ENCODE data around the gene RASEF. TPM values are rescaled to one million over a fixed set of nuclear protein-coding genes. Genes with fewer than 3 reads are reported as not detected.

The RASEF gene
- total RNA-seq, 1 donor from 2014 or later: 0.28 TPM

DNA sequence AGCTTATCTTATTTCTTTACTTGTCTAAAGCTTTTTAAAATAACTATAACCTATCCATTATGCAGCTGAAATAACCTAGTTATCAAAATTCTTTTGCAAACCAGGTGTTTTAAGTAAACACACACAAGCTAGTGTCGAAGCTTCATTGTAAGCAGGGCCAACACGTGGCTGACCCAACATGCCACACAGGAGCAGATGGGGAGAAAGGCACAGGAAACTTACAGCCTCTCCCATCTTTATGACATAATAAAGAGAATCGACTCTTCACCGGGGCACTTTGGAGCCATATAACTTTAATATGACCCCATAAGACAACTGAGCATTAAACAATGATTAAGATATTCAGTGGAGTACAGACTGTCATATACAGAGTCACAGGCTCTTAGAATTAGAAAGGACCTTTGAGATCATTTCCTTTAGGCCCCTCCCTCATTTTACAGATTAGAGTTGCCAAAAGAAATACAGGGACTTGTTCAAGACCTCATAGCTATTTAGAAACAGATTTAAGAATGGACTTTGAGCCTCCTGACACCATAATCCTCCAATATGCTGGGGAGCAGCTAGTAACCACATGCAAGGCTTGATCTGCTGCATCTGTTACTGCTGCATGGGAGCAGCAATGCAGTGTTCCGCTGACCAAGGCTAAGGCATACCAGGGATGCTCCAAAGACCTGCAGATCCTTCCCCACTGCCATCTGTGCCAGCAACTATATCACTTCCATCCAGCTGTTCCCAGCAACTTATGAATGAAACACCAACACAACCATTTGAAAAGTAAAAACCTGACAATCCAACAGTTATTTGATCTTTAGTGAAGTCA is 75.4 kb downstream of the RASEF start:
- no peaks in the 10 kb centered on the region for H3K4me1 Mint-ChIP-seq (ENCODE audit: unreplicated experiment)
- TF ChIP-seq, protein P1, sequence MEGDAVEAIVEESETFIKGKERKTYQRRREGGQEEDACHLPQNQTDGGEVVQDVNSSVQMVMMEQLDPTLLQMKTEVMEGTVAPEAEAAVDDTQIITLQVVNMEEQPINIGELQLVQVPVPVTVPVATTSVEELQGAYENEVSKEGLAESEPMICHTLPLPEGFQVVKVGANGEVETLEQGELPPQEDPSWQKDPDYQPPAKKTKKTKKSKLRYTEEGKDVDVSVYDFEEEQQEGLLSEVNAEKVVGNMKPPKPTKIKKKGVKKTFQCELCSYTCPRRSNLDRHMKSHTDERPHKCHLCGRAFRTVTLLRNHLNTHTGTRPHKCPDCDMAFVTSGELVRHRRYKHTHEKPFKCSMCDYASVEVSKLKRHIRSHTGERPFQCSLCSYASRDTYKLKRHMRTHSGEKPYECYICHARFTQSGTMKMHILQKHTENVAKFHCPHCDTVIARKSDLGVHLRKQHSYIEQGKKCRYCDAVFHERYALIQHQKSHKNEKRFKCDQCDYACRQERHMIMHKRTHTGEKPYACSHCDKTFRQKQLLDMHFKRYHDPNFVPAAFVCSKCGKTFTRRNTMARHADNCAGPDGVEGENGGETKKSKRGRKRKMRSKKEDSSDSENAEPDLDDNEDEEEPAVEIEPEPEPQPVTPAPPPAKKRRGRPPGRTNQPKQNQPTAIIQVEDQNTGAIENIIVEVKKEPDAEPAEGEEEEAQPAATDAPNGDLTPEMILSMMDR (IDR thresholded peaks at IDR 0.05; ENCODE audit: unreplicated experiment): no peak
- no peak overlapping the region for H3K27ac Mint-ChIP-seq (ENCODE audit: unreplicated experiment)

DNA sequence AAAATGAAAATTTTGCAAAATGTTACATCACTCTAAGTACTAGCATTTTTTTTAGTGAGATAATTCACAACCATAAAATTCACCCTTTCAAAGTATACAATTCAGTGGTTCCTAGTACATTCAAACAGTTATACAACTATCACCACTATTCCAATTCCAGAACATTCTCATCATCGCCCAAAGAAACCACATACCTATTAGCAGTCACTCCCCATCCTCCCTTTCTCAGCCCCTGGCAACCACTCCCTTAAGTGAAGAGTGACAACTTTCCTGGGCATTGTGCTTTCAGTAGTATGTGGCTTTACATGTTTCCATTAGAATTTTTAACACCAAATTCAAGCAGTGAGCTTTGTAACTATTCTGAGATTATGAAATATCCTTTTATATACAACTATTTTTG is 81.4 kb downstream of the RASEF start:
- Mint-ChIP-seq H3K4me1 (ENCODE audit: unreplicated experiment) (peaks cover 6% of the 10 kb centered on the region), H3K9me3 (ENCODE audit: unreplicated experiment) (no peaks in the 10 kb centered on the region), H3K27me3 (ENCODE audit: unreplicated experiment) (no peaks in the 10 kb centered on the region), H3K27ac (ENCODE audit: unreplicated experiment) (no peak overlapping the region), H3K4me3 (ENCODE audit: unreplicated experiment) (no peak overlapping the region), H3K36me3 (ENCODE audit: low read depth, unreplicated experiment) (no peaks in the 10 kb centered on the region)
- TF ChIP-seq, protein P1 (IDR thresholded peaks at IDR 0.05; ENCODE audit: unreplicated experiment): no peak
- no peak for DNase-seq (ENCODE audit: low spot score)

More for the DNA sequence above, 75.4 kb downstream of the RASEF start:
- DNase-seq (ENCODE audit: low spot score): no peak
- no peaks in the 10 kb centered on the region for H3K27me3 Mint-ChIP-seq (ENCODE audit: unreplicated experiment)
- H3K4me3 Mint-ChIP-seq (ENCODE audit: unreplicated experiment): no peak overlapping the region
- no peaks in the 10 kb centered on the region for H3K9me3 Mint-ChIP-seq (ENCODE audit: unreplicated experiment)
- H3K36me3 Mint-ChIP-seq (ENCODE audit: low read depth, unreplicated experiment): no peaks in the 10 kb centered on the region

DNA sequence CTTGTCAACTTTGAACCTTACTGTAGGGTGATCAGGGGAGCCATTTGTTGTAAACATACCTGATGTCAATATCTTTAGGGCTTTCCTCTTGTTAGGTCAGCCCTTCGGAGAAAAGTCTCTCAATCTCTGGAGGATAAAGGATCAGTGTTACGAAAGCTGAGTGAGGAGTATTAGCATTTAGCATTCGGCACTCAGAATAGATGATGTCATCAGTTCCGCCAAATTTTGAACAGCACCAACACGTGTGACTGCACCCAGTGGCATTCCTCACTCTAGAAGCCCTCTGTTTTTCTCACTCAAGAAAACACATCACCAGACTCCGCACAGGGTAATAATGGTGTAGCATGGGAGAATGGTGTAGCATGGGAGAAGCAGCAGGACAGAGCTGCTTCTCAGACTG is 87.8 kb downstream of the RASEF start:
- H3K27me3 Mint-ChIP-seq (ENCODE audit: unreplicated experiment): no peaks in the 10 kb centered on the region
- no peak overlapping the region for H3K27ac Mint-ChIP-seq (ENCODE audit: unreplicated experiment)

DNA sequence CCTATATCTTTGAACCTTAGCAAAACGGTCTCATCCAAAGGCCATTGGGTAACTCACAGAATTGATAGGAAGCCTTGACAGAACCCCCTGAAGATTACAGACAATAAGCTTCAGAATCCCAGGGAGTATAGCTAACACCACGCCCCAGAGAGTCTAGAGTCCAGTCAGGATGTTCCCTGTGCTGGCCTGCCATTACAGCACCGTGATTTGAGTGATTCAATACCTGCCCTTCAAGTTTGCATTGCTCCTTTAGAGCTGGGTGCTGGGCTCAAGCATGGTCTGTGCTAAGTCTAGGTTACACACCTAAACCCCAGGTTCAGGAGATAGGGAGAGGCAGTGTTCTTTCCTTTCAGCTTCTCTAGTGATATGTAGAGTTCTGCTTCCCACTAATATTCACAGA is 90.5 kb downstream of the RASEF start:
- TF ChIP-seq, protein P1 (IDR thresholded peaks at IDR 0.05; ENCODE audit: unreplicated experiment): no peak
- Mint-ChIP-seq H3K4me1 (ENCODE audit: unreplicated experiment) (peaks cover 6% of the 10 kb centered on the region), H3K36me3 (ENCODE audit: low read depth, unreplicated experiment) (no peaks in the 10 kb centered on the region), H3K27me3 (ENCODE audit: unreplicated experiment) (no peaks in the 10 kb centered on the region), H3K4me3 (ENCODE audit: unreplicated experiment) (no peak overlapping the region), H3K9me3 (ENCODE audit: unreplicated experiment) (no peaks in the 10 kb centered on the region), H3K27ac (ENCODE audit: unreplicated experiment) (no peak overlapping the region)
- DNase-seq (ENCODE audit: low spot score): no peak

More for the DNA sequence above, 87.8 kb downstream of the RASEF start:
- DNase-seq (ENCODE audit: low spot score): no peak
- Mint-ChIP-seq H3K4me3 (ENCODE audit: unreplicated experiment) (no peak overlapping the region), H3K36me3 (ENCODE audit: low read depth, unreplicated experiment) (no peaks in the 10 kb centered on the region), H3K9me3 (ENCODE audit: unreplicated experiment) (no peaks in the 10 kb centered on the region), H3K4me1 (ENCODE audit: unreplicated experiment) (peaks cover 6% of the 10 kb centered on the region)
- TF ChIP-seq, protein P1 (IDR thresholded peaks at IDR 0.05; ENCODE audit: unreplicated experiment): no peak

DNA sequence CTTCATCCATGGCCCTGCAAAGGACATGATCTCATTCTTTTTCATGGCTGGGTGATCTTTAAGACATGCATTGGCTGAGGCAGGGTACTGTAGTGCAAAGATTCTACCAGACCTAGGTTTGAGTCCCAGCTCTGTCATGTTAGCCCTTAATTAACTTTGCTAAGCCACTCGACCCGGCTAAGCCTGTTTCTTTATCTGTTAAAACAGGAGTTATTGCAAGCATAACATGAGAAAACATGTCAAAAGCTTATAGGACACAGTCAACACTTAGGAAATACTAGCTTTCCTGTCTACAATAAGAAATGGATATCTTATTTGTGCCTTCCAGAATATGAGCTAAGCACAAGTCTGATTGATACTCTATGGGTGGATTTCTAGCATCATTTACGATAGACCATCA is 92.6 kb downstream of the RASEF start:
- H3K4me3 Mint-ChIP-seq (ENCODE audit: unreplicated experiment): no peak overlapping the region
- H3K9me3 Mint-ChIP-seq (ENCODE audit: unreplicated experiment): no peaks in the 10 kb centered on the region
- TF ChIP-seq, protein P1 (IDR thresholded peaks at IDR 0.05; ENCODE audit: unreplicated experiment): no peak
- no peak overlapping the region for H3K27ac Mint-ChIP-seq (ENCODE audit: unreplicated experiment)
- no peaks in the 10 kb centered on the region for H3K27me3 Mint-ChIP-seq (ENCODE audit: unreplicated experiment)
- DNase-seq (ENCODE audit: low spot score): no peak
- H3K36me3 Mint-ChIP-seq (ENCODE audit: low read depth, unreplicated experiment): no peaks in the 10 kb centered on the region
- H3K4me1 Mint-ChIP-seq (ENCODE audit: unreplicated experiment): no peaks in the 10 kb centered on the region
